Left forelimb (tissue), 1 donor: ENCODE data around the gene NRG3.

Experiments
- DNase-seq: peaks from one replicate; pipeline ENCODE4 v3.0.0-alpha.2; 2018; ENCODE audit warnings: low spot score

Gene NRG3

GRCh38 chr10:81884856-81885255, 9.9 kb downstream of the NRG3 start:
- no peak for DNase-seq

- DNase-seq, result no peak
Measured at GRCh38 chr10:81885491-81885890, 10.5 kb downstream of the NRG3 start.

- DNase-seq, result no peak
Measured at GRCh38 chr10:81886939-81887338, 11.9 kb downstream of the NRG3 start.

GRCh38 chr10:81889181-81889769, 14.3 kb downstream of the NRG3 start:
- DNase-seq, result no peak

- DNase-seq, result no peak
Measured at GRCh38 chr10:81894616-81895015, 19.6 kb downstream of the NRG3 start.

- DNase-seq, result no peak
Measured at GRCh38 chr10:81898518-81898917, 23.5 kb downstream of the NRG3 start.

GRCh38 chr10:81900989-81901388, 26.0 kb downstream of the NRG3 start:
- DNase-seq, result no peak

- DNase-seq, result no peak
Measured at GRCh38 chr10:81903472-81903871, 28.5 kb downstream of the NRG3 start.

GRCh38 chr10:81905161-81905560, 30.2 kb downstream of the NRG3 start:
- no peak for DNase-seq

- DNase-seq, result no peak
Measured at GRCh38 chr10:81909453-81909852, 34.5 kb downstream of the NRG3 start.

GRCh38 chr10:81911328-81911727, 36.3 kb downstream of the NRG3 start:
- no peak for DNase-seq

- no peak for DNase-seq
Measured at GRCh38 chr10:81914736-81915503, 39.9 kb downstream of the NRG3 start.

GRCh38 chr10:81915504-81915897, 40.5 kb downstream of the NRG3 start:
- no peak for DNase-seq

GRCh38 chr10:81917666-81918065, 42.7 kb downstream of the NRG3 start:
- no peak for DNase-seq

GRCh38 chr10:81918766-81919165, 43.8 kb downstream of the NRG3 start:
- no peak for DNase-seq

- no peak for DNase-seq
Measured at GRCh38 chr10:81920213-81920829, 45.3 kb downstream of the NRG3 start.

GRCh38 chr10:81928119-81928518, 53.1 kb downstream of the NRG3 start:
- no peak for DNase-seq

- DNase-seq, result no peak
Measured at GRCh38 chr10:81943583-81943982, 68.6 kb downstream of the NRG3 start.

- DNase-seq, result no peak
Measured at GRCh38 chr10:81944609-81945008, 69.6 kb downstream of the NRG3 start.

- DNase-seq, result no peak
Measured at GRCh38 chr10:81949283-81949682, 74.3 kb downstream of the NRG3 start.

GRCh38 chr10:81950358-81950757, 75.4 kb downstream of the NRG3 start:
- DNase-seq, result no peak

GRCh38 chr10:81953420-81953819, 78.4 kb downstream of the NRG3 start:
- DNase-seq, result no peak

GRCh38 chr10:81957976-81958375, 83.0 kb downstream of the NRG3 start:
- no peak for DNase-seq
